Panc1 (cell line): ENCODE measurements around the gene SAYSD1.

Source experiments
- TF ChIP-seq, protein P1 (sequence below): fragments of 450-650 bp; IDR thresholded peaks from 2 replicates; pipeline ENCODE4 v1.5.1; 2017; ENCODE audit warnings: mild to moderate bottlenecking
- TF ChIP-seq, protein P2 (sequence below), 2 experiments: IDR thresholded peaks; 2 replicates each; pipeline ENCODE4 v1.6.1; 2011 to 2012; ENCODE audit warnings: low read depth in 2 of 2, control low read depth in 1 of 2, low read length in 1 of 2, mild to moderate bottlenecking in 1 of 2, moderate library complexity in 1 of 2; ENCODE audit not compliant: insufficient read depth in 1 of 2

DNA sequence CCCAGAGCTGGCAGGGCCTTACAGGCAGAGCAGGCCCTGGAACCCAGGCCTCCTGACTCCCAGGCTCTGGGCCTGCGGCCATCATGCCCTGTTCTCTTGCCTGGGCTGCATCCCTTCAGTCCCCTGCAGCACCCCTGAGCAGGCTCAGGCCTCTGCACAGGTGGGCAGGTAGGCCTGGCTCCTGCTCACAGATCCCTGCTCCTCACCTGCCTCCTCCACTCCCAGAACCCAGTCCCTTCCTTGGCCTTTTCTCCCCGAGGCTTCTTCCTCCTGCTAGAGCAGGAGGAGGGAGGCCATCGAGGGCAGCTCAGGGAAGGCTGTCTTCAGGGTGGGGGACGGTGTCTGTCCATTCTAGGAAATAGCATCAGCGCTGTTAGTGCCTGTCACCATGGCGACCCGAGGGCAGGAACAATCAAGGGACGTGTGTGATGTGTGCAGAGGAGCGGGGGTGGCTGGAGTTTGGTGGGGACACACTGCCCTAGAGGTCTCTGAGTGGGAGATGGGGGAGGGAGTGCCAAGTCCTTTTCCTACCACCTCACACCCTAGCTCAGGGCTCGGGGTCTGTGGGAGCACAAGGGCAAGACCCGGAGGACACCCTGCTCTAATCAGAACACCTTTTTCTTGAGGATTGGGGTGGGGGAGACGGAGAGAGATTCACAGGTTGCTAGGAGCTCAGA is 39.8 kb downstream of the SAYSD1 start:
- TF ChIP-seq, protein P1, sequence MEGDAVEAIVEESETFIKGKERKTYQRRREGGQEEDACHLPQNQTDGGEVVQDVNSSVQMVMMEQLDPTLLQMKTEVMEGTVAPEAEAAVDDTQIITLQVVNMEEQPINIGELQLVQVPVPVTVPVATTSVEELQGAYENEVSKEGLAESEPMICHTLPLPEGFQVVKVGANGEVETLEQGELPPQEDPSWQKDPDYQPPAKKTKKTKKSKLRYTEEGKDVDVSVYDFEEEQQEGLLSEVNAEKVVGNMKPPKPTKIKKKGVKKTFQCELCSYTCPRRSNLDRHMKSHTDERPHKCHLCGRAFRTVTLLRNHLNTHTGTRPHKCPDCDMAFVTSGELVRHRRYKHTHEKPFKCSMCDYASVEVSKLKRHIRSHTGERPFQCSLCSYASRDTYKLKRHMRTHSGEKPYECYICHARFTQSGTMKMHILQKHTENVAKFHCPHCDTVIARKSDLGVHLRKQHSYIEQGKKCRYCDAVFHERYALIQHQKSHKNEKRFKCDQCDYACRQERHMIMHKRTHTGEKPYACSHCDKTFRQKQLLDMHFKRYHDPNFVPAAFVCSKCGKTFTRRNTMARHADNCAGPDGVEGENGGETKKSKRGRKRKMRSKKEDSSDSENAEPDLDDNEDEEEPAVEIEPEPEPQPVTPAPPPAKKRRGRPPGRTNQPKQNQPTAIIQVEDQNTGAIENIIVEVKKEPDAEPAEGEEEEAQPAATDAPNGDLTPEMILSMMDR = no peak
- TF ChIP-seq, protein P2, sequence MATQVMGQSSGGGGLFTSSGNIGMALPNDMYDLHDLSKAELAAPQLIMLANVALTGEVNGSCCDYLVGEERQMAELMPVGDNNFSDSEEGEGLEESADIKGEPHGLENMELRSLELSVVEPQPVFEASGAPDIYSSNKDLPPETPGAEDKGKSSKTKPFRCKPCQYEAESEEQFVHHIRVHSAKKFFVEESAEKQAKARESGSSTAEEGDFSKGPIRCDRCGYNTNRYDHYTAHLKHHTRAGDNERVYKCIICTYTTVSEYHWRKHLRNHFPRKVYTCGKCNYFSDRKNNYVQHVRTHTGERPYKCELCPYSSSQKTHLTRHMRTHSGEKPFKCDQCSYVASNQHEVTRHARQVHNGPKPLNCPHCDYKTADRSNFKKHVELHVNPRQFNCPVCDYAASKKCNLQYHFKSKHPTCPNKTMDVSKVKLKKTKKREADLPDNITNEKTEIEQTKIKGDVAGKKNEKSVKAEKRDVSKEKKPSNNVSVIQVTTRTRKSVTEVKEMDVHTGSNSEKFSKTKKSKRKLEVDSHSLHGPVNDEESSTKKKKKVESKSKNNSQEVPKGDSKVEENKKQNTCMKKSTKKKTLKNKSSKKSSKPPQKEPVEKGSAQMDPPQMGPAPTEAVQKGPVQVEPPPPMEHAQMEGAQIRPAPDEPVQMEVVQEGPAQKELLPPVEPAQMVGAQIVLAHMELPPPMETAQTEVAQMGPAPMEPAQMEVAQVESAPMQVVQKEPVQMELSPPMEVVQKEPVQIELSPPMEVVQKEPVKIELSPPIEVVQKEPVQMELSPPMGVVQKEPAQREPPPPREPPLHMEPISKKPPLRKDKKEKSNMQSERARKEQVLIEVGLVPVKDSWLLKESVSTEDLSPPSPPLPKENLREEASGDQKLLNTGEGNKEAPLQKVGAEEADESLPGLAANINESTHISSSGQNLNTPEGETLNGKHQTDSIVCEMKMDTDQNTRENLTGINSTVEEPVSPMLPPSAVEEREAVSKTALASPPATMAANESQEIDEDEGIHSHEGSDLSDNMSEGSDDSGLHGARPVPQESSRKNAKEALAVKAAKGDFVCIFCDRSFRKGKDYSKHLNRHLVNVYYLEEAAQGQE (IDR thresholded peaks at IDR 0.05; ENCODE audit: insufficient read depth in 1 of 2, low read depth in 2 of 2, low read length in 1 of 2) = no peak
